GM12801 (cell line): ENCODE measurements around the gene PM20D1.

ENCODE experiments used
- TF ChIP-seq, protein P1 (sequence below): IDR thresholded peaks from one replicate; pipeline ENCODE4 v1.5.1; 2011; ENCODE audit warnings: control low read depth; ENCODE audit not compliant: insufficient read length; ENCODE audit errors: extremely low read depth

PM20D1 gene

DNA sequence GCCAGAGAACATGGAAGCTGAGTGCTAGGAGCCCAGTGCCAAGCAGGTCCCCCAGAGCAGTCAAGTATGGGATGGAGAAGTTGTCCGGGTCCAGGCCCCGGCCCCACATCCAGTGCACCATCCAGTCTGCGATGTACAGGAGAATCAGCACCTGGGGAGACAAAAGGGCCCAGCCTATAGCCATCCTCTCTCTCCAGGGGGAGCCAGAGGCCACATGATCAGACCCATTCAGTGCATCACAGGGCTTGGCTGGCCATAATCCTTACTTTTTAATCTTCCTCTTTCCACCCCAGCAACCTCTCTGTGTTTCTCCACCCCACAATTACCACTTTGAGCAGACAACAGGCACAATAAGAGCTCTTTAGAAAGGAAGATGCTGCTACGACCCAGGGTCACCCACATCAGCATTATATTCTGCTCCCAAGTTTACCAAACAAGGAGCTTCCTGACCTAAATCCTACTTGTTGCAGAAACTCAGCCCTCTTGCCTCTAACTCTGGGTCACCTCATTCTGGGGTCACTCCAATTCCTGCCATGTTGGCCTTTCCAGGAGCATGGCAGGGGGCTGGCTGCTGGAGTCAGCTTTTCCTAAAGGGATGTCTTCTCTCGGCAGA, 58.3 kb downstream of the PM20D1 start:
- TF ChIP-seq, protein P1, sequence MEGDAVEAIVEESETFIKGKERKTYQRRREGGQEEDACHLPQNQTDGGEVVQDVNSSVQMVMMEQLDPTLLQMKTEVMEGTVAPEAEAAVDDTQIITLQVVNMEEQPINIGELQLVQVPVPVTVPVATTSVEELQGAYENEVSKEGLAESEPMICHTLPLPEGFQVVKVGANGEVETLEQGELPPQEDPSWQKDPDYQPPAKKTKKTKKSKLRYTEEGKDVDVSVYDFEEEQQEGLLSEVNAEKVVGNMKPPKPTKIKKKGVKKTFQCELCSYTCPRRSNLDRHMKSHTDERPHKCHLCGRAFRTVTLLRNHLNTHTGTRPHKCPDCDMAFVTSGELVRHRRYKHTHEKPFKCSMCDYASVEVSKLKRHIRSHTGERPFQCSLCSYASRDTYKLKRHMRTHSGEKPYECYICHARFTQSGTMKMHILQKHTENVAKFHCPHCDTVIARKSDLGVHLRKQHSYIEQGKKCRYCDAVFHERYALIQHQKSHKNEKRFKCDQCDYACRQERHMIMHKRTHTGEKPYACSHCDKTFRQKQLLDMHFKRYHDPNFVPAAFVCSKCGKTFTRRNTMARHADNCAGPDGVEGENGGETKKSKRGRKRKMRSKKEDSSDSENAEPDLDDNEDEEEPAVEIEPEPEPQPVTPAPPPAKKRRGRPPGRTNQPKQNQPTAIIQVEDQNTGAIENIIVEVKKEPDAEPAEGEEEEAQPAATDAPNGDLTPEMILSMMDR, result no peak

DNA sequence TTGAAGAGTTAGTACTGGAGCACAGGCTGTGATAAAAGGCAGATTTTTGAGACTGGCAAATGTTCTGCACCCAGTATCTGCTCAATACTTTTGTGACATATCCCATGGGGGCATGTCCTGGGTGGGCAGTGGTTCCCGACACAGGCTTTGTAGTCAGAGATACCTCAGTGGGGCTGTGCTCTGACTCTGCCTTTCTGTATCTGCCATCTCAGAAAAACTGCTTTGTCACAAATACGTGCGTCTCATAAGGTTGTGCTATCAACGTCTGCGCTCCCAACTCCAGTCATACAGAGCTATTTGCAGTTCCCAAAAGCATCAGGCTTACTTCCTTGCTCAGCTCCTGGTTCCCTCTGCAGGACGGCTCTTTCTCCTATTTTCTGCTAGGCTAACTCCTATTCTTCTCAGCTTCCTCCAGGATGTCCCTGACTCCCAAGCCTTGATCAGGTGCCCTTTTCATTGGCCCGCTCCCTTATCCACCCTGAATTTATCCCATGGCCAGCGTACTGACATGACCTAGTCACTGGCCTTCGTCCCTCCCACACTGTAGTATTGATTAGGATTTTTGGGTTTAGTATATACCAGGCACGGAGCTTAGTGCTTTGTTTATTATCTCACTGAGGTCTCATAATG, 62.5 kb downstream of the PM20D1 start:
- TF ChIP-seq, protein P1, result no peak

DNA sequence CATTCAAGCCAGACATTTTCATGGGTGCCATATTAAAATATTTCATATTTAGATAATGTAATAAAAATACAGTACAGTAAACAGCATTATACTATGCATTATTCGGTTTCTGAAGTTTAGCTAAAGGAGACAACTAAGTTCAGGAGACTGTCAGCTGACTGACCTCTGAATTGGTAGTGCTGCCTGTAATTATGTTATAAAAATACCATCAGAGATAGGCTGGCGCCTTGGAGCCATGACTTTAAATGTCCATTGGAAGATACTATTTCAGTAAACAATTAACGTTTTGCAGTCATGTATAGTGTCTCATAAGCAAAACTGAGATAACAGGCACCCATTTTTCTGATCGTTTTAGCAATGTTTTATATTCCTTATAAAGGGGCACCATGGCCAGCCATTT, 63.3 kb downstream of the PM20D1 start:
- TF ChIP-seq, protein P1, result no peak

DNA sequence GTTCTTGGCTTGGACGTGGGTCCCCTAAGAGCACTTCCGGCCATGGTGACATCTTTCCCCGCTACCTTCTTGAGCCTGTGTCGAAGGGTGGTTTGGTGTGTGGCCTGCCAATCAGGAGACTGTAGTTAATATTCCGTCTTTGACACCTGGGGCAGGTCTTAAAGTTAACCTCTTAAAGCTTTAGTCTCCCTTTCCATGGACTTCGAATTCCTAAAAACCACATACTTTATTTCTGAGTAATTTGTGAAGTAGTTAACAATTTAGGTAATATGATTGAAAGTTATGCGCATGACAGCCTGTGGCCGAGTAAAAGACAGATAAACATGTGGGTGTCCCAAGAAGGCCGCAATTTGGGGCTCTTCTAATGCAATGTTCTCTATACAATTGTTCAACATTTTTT, 64.5 kb downstream of the PM20D1 start:
- TF ChIP-seq, protein P1, result no peak

DNA sequence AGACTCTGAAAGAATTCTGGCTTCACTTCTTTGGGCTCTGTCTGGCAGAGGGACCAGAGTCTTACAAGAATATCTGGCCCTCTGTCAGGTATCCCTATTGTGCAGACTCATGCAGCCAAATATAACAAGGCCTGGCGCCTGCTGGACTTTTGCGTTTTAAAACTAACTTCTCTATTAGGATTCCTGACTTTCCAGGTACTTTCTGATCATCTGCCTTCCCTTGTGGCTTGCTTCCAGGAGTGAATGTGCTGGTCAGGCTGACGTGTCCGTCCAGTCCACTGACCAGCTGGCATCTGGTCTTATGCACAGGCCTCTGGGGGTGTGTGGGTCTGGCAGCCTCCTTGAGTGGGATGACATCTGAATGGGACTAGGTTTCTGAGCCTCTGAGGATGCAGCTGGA, 66.0 kb downstream of the PM20D1 start:
- TF ChIP-seq, protein P1, result no peak

DNA sequence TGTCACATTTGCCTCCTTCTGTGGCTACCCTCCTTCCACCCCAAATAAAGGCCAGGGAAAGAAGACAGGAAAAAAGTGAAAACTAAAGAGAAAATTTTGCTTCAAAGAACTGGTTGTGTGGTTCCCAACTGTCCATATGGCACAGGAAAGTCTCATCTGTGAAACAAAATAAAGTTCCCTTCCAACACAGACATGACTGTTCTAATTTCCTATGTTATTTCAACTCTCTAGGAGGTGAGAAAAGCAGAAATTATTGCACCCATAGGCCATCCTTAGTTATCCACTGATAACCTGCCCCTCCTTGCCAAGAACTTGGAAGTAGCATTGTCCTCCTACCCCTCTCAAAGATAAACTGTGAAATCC, 66.5 kb downstream of the PM20D1 start:
- TF ChIP-seq, protein P1, result no peak

DNA sequence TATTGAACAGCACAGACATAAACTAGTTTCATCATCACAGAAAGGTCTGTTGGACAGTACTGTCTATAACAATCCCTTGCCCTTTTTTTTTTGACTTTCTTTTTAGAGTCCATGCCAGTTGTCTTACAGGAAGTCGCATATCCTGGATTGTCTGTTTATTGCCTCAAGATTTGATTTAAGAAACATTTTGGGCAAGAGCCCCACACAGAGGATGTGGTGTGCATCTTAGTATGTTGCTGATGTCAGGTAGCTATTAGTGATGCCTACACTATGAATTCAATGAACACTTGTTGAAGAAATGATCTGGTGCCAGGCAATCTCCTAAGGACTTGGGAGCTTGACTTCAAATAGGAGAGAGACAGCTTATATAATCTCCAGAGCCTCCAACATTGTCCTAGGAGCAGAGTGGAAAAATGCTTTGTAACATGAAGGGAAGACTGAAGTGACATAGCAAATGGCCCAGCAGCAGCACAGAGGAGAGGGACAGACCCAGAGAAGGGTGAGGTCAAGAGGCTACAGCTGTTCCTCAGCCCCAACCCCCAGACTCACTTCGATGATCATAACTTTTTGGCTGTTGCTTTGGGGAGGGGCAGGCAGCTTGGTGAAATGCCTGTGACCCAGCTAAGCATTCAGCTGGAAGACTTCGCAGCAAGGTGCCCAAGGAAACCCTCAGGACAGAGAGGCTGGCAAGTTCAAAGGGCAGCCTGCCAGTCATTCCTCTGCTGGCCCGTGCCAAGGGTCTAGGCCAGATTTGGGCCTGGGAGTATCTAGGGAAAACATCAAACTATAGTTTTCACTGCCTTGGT, 67.1 kb downstream of the PM20D1 start:
- TF ChIP-seq, protein P1, result no peak
